Fibroblast of mammary gland (primary cell): ENCODE results near the gene SAT1.

ENCODE experiments used
- DNase-seq: peaks from one replicate; pipeline ENCODE4 v3.0.0-alpha.2; 2010; ENCODE audit warnings: low read depth
- H3K4me3 ChIP-seq: 2 replicates; pipeline ENCODE4 v1.5.1; 2011; ENCODE audit warnings: low read depth, mild to moderate bottlenecking, low read length, moderate library complexity; ENCODE audit not compliant: control insufficient read depth
- TF ChIP-seq, protein P1 (sequence below): conservative IDR thresholded peaks from 2 replicates; pipeline ENCODE4 v1.5.1; 2011; ENCODE audit warnings: low read depth, low read length, inconsistent platforms; ENCODE audit not compliant: control insufficient read depth, insufficient read depth

Gene SAT1

DNA sequence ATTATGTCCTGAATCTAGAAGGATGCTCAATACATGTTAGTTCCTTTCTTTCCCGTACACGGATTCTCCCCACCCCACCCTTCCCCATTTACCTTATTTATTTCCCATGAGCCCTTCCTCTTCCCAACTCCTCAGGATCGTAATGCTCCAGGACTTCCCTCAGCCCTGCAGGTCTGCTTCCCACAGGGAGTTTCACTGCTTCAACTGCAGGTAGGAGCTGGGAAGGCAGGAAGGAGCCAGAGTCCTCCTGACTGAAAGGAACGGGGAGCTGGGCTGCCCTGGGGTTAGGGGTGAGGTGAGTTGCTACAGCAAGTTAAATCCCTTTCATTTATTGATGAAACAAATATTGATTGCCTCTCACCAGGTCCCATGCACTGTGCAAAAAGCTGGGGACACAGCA lies 33.2 kb downstream of the SAT1 start:
- no peak for DNase-seq
- TF ChIP-seq, protein P1, sequence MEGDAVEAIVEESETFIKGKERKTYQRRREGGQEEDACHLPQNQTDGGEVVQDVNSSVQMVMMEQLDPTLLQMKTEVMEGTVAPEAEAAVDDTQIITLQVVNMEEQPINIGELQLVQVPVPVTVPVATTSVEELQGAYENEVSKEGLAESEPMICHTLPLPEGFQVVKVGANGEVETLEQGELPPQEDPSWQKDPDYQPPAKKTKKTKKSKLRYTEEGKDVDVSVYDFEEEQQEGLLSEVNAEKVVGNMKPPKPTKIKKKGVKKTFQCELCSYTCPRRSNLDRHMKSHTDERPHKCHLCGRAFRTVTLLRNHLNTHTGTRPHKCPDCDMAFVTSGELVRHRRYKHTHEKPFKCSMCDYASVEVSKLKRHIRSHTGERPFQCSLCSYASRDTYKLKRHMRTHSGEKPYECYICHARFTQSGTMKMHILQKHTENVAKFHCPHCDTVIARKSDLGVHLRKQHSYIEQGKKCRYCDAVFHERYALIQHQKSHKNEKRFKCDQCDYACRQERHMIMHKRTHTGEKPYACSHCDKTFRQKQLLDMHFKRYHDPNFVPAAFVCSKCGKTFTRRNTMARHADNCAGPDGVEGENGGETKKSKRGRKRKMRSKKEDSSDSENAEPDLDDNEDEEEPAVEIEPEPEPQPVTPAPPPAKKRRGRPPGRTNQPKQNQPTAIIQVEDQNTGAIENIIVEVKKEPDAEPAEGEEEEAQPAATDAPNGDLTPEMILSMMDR = no peak
- no peak overlapping the region for H3K4me3 ChIP-seq

DNA sequence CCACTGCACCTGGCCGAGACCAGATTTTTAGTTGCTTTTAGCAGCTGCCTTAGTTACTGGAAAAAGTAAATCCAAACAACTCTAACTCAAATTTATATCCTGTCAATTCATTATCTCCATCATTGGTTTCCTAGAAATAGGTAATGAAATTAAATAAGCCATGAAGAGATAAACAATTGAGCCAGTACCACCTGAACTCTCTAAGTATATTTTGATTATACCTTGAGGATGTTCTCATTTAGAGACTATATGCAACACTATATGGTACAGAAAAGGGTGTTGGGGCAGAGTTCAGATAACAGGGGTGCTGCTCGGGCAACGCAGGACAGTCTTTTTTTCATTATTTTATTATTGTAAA lies 35.0 kb downstream of the SAT1 start:
- no peak overlapping the region for H3K4me3 ChIP-seq
- no peak for DNase-seq
- TF ChIP-seq, protein P1 = no peak

DNA sequence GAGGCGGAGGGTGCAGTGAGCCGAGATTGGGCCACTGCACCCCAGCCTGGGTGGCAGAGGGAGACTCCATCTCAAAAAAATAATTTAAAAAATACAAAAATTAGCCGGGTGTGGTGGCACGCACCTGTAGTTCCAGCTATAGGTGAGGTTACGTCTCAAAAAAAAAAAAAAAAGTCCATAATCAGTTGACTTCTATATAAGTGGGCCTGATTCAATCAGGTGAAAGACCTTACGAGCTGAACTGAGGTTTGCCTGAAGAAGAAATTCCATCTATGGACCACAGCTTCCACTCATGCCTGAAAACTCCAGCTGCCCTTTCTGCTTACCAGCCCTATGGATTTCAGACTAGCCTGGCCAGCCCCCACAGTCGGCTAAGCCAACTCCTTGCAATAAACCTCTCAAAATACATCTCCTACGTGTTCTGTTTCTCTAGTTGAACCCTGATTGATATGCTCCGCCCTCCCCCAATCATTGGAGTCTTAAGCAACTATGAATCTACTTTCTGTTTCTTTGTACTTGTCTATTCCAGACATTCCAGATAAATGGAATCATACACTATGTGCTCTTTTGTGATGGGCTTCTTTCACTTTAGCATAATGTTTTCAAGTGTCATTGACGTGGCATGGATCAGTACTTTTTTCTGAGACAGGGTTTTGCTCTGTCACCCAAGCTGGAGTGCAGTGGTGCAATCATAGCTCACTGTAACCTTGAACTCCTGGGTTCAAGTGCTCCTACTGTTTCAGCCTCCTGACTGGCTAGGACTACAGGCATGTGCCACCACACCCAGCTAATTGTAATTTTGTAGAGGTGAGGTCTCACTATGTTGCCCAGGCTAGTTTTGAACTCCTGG lies 36.6 kb downstream of the SAT1 start:
- DNase-seq = peak; percentile 37
- no peak overlapping the region for H3K4me3 ChIP-seq
- TF ChIP-seq, protein P1 = no peak

DNA sequence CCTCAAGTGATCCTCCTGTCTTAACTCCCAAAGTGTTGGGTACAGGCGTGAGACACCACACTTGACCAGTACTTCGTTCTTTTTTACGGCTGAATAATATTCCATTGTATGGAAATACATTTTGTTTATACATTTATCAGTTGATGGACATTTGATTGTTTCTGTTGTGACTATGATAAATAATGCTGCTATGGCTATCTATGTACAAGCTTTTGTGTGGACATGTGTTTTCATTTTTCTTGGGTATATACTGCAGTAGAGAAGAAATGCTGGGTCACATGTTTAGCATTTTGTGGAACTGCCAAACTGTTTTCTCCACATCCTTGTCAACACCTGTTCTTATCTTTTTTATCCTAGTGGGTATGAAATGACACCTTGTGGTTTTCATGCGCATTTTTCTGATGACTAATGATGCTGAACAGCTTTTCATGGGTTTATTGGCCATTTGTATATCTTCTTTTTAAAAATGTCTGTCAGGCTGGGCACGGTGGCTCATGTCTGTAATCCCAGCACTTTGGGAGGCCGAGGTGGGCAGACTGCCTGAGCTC lies 37.3 kb downstream of the SAT1 start:
- H3K4me3 ChIP-seq = no peak overlapping the region
- DNase-seq = no peak
- TF ChIP-seq, protein P1 = no peak

DNA sequence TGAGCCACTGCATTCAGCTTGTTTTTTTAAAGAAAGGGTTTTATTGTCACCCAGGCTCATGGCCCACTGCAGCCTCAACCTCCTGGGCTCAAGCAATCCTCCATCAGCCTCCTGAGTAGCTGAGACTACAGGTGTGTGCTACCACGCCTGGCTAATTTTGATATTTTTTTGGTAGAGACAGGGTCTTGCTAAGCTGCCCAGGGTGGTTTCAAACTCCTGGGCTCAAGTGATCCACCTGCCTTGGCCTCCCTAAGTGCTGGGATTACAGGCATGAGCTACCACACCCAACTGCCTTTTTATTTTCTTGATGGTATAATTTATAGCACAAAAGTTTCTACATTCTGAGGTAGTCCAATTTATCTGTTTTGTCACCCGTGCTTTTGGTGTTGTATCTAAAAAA lies 38.9 kb downstream of the SAT1 start:
- H3K4me3 ChIP-seq = no peak overlapping the region
- DNase-seq = no peak
- TF ChIP-seq, protein P1 = no peak

DNA sequence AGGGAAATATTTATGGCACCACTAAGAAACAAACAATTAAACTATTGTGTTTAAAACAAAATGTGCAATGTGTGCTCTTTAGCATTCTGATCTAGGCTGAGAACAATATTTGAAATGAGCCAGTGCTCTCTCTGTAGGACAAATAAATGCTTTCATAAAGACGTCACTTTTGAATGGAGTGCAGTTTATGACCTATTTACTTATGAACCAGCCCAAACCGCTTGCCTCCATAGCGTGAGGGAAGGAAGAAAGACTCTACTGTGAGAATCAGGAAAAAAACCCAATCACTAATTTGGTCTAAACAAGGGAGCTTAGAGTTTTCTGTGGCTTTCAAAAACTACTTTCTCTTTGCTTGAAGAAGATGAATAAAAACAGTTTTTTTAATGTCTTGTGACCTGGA lies 39.4 kb downstream of the SAT1 start:
- TF ChIP-seq, protein P1 = no peak
- peak; percentile 15 for DNase-seq
- H3K4me3 ChIP-seq = no peak overlapping the region
